Upper lobe of left lung (tissue), 6 donors: ENCODE data around the gene DCAF17. TPM values are rescaled to one million over a fixed set of nuclear protein-coding genes. Genes with fewer than 3 reads are reported as not detected.

Source experiments
- ATAC-seq, 2 donors: fragments of 200-7000 bp; cut with Tn5 transposase; one replicate each; pipeline ENCODE4 v1.9.1; 2022; ENCODE audit warnings: mild to moderate bottlenecking in 2 of 2, moderate library complexity in 2 of 2; ENCODE audit not compliant: low FRiP score in 2 of 2
- DNase-seq, 2 donors: peaks; one replicate each; pipeline ENCODE4 v3.0.0-alpha.2; 2019 to 2020
- H3K27ac ChIP-seq, 4 donors: fragments of 200-600 bp; sonication (generic); one replicate each; pipeline ENCODE4 v1.5.1; 2016 to 2019
- H3K27me3 ChIP-seq, 4 donors: fragments of 200-600 bp; sonication (generic); one replicate each; pipeline ENCODE4 v1.5.1; 2017 to 2019
- H3K36me3 ChIP-seq, 4 donors: fragments of 200-600 bp; sonication (generic); one replicate each; pipeline ENCODE4 v1.5.1; 2016 to 2019
- H3K4me1 ChIP-seq, 4 donors: fragments of 200-600 bp; sonication (generic); one replicate each; pipeline ENCODE4 v1.5.1; 2018 to 2019
- H3K4me3 ChIP-seq, 4 donors: fragments of 200-600 bp; sonication (generic); one replicate each; pipeline ENCODE4 v1.5.1; 2017 to 2019; ENCODE audit warnings: mild to moderate bottlenecking in 2 of 4, moderate library complexity in 1 of 4
- H3K9me3 ChIP-seq, 4 donors: fragments of 200-600 bp; sonication (generic); one replicate each; pipeline ENCODE4 v1.5.1; 2018 to 2019
- EP300 ChIP-seq, 4 donors: sonication (generic); formaldehyde crosslinking; IDR thresholded peaks; one replicate each; pipeline ENCODE4 v1.5.1; 2017; ENCODE audit warnings: antibody characterized with exemption in 4 of 4, control low read depth in 2 of 4
- POLR2A ChIP-seq, 4 donors: fragments of 450-650 bp; IDR thresholded peaks; one replicate each; pipeline ENCODE4 v1.5.1; 2016 to 2017; ENCODE audit warnings: antibody characterized with exemption in 4 of 4, mild to moderate bottlenecking in 2 of 4
- POLR2AphosphoS5 ChIP-seq, 2 donors: sonication (generic); formaldehyde crosslinking; IDR thresholded peaks; one replicate each; pipeline ENCODE4 v1.5.1; 2017; ENCODE audit warnings: antibody characterized with exemption in 2 of 2
- WGBS, 2 donors: methylation state at CpG; one replicate each; pipeline ENCODE4 v1.1.5; 2017 to 2018; 5-methylcytosine and 5-hydroxymethylcytosine counted together
- total RNA-seq, 6 donors: library from RNA; depleted of rRNA in 4 of 6; stranded (reverse); fragments of >200 nt in 4 of 6; gene quantifications; one replicate each; pipeline versions ENCODE4 v1.1.0 to v1.2.1, GENCODE V29; 2016 to 2021
- TF ChIP-seq, protein P1 (sequence below), 6 experiments: fragments of 450-650 bp in 4 of 6; fragments of 200-600 bp in 2 of 6; sonication (generic) in 2 of 6; IDR thresholded peaks; one replicate each; pipeline ENCODE4 v1.5.1; 2016 to 2019; ENCODE audit warnings: antibody characterized with exemption in 6 of 6
- donor health status: DM: no; HTN: no; CAD: no; lungs with moderate emphysema.
- donor health status: DM: no; HTN: yes; CAD: no; lungs with severe emphysema.

Gene DCAF17
- total RNA-seq, 6 donors from 2014 or later: 6.2 to 24.7 (median 11.9) TPM

DNA sequence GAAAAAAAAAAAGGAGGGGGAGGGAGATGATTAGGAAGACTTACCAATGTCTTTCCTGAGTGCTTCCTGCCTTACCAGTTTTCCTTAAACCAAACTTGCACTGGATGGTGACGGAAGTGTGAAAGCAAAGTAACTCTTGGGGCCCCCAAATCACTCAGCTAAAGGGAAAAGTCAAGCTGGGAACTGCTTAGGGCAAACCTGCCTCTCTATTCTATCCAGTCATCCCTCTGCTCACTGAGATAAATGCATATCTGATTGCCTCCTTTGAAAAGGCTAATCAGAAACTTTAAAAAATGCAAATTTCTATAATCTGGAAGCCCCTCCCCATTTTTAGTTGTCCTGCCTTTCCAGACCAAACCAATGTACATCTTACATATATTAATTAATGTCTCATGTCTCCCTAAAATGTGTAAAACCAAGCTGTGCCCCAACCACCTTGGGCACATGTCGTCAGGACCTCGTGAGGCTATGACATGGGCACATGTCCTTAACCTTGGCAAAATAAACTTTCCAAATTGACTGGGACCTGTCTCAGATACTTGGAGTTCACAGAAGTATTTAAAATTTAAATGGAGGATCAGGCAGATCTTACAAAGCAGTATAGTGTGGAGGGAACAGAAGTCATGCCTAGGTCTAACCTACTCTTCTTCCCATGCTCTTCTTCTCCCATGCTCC is 81.0 kb downstream of the DCAF17 start:
- no peak overlapping the region for H3K27ac ChIP-seq
- TF ChIP-seq, protein P1, sequence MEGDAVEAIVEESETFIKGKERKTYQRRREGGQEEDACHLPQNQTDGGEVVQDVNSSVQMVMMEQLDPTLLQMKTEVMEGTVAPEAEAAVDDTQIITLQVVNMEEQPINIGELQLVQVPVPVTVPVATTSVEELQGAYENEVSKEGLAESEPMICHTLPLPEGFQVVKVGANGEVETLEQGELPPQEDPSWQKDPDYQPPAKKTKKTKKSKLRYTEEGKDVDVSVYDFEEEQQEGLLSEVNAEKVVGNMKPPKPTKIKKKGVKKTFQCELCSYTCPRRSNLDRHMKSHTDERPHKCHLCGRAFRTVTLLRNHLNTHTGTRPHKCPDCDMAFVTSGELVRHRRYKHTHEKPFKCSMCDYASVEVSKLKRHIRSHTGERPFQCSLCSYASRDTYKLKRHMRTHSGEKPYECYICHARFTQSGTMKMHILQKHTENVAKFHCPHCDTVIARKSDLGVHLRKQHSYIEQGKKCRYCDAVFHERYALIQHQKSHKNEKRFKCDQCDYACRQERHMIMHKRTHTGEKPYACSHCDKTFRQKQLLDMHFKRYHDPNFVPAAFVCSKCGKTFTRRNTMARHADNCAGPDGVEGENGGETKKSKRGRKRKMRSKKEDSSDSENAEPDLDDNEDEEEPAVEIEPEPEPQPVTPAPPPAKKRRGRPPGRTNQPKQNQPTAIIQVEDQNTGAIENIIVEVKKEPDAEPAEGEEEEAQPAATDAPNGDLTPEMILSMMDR (IDR thresholded peaks at IDR 0.05): no peak
- TF ChIP-seq POLR2A (IDR thresholded peaks at IDR 0.05) (no peak), EP300 (IDR thresholded peaks at IDR 0.05) (no peak), POLR2AphosphoS5 (IDR thresholded peaks at IDR 0.05) (no peak)
- ATAC-seq (no peak), DNase-seq (no peak)
- H3K27me3 ChIP-seq: no peaks in the 10 kb centered on the region
- no peaks in the 10 kb centered on the region for H3K9me3 ChIP-seq
- no peak overlapping the region for H3K4me3 ChIP-seq
- WGBS, 2 donors: 87 to 90% methylated on average over 3 of the region's 3 CpGs
- H3K4me1 ChIP-seq: no peaks in the 10 kb centered on the region
- H3K36me3 ChIP-seq: no peaks in the 10 kb centered on the region

DNA sequence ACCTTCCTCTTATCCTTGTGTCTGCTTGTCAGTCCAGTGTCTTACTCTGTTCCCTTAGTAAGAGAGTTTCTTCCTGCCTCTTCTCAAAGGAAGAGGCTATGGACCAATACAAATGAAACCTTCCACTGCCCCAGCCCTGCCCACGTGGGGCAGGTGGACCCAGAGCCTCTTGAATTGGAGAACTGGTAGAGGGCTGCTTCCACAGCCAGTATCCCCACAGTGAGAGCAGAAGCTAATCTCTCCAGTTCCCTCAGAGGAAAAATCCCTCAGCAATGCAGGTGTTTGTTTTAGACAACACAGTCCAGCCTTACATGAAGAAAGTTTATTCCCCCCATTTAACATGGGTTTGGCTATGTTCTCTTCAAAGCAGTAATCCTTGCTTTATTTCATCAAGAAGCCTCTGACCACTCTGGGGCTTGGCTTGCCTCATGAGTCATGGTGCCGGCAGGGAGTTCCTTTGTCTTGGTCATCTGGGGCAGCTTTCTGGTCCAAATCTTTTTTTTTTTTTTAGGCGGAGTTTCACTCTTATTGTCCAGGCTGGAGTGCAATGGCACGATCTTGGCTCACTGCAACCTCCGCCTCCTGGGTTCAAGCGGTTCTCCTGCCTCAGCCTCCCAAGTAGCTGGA is 81.8 kb downstream of the DCAF17 start:
- peak in 1 of 2 donors; percentile 81 for ATAC-seq
- TF ChIP-seq POLR2AphosphoS5 (IDR thresholded peaks at IDR 0.05): no peak
- no peak for TF ChIP-seq POLR2A (IDR thresholded peaks at IDR 0.05)
- no peak for TF ChIP-seq EP300 (IDR thresholded peaks at IDR 0.05)
- TF ChIP-seq, protein P1 (IDR thresholded peaks at IDR 0.05): no peak
- H3K4me1 ChIP-seq: no peaks in the 10 kb centered on the region
- no peak for DNase-seq
- H3K4me3 ChIP-seq: no peak overlapping the region
- no peaks in the 10 kb centered on the region for H3K9me3 ChIP-seq
- 85 to 86% methylated on average over 6 of the region's 6 CpGs for WGBS, 2 donors
- no peaks in the 10 kb centered on the region for H3K27me3 ChIP-seq
- H3K27ac ChIP-seq: no peak overlapping the region
- no peaks in the 10 kb centered on the region for H3K36me3 ChIP-seq

DNA sequence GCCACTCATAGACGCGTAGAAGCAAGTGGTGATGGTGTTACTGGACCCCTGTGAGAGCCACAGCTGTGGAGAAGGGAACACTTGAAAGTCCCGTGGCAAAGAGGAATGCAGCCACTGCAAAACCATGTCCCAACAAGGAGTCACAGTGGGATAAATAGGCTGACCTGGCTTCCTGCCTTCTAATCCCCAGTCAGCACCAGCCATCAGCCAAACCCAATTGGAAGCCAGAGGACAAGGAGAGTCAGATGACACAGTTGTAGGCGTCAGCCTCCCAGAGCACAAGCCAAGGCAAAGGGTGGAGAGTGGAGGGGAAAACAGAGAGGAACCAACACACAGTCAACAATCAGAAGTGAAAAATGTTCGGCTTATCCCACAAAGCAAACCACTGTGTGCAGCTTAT is 82.8 kb downstream of the DCAF17 start:
- Histone ChIP-seq H3K36me3 (no peaks in the 10 kb centered on the region), H3K27ac (no peak overlapping the region), H3K4me3 (no peak overlapping the region), H3K4me1 (peaks cover 0 to 5% (median 3%) of the 10 kb centered on the region in 4 donors), H3K27me3 (no peaks in the 10 kb centered on the region), H3K9me3 (no peaks in the 10 kb centered on the region)
- TF ChIP-seq EP300 (IDR thresholded peaks at IDR 0.05) (no peak), POLR2A (IDR thresholded peaks at IDR 0.05) (no peak), POLR2AphosphoS5 (IDR thresholded peaks at IDR 0.05) (no peak)
- TF ChIP-seq, protein P1 (IDR thresholded peaks at IDR 0.05): no peak
- DNase-seq (no peak), ATAC-seq (peak in 1 of 2 donors; percentile 57)
- 88 to 91% methylated on average over 5 of the region's 5 CpGs for WGBS, 2 donors

DNA sequence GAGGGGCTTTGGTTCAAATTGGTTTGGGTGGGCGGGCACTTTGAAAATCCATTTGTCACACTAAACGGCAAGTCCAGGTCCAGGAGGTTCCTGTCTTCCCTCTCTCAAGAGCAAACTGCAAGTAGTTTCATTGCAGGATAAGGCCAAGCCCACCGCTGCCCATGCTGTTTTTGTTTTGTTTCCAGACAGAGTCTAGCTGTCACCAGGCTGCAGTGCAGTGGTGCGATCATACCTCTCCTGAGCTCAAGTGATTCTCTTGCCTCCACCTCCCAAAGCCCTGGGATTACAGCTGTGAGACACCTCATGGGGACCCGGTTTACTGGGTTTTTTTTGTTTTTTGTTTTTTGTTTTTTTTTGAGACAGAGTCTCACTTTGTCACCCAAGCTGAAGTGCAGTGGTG is 86.4 kb downstream of the DCAF17 start:
- no peak overlapping the region for H3K27ac ChIP-seq
- H3K36me3 ChIP-seq: no peaks in the 10 kb centered on the region
- H3K4me1 ChIP-seq: peaks cover 13 to 35% (median 17%) of the 10 kb centered on the region in 4 donors
- no peaks in the 10 kb centered on the region for H3K9me3 ChIP-seq
- DNase-seq (no peak), ATAC-seq (no peak)
- H3K4me3 ChIP-seq: no peak overlapping the region
- no peaks in the 10 kb centered on the region for H3K27me3 ChIP-seq
- WGBS, 2 donors: 81 to 86% methylated on average over 5 of the region's 5 CpGs
- TF ChIP-seq EP300 (IDR thresholded peaks at IDR 0.05) (no peak), POLR2A (IDR thresholded peaks at IDR 0.05) (no peak), POLR2AphosphoS5 (IDR thresholded peaks at IDR 0.05) (no peak)
- TF ChIP-seq, protein P1 (IDR thresholded peaks at IDR 0.05): no peak
